H1 (cell line): ENCODE measurements around the gene KIF13A. TPM values are rescaled to one million over a fixed set of nuclear protein-coding genes. Genes with fewer than 3 reads are reported as not detected.

Source experiments
- CTCF ChIA-PET: fragments of 300-600 bp; sonication (Branson Sonifier 250); formaldehyde crosslinking; loops from one replicate; lab custom pipeline; 2021; ENCODE audit not compliant: partially characterized antibody; lab: Charles Lee
- POLR2A ChIA-PET: fragments of 300-600 bp; sonication (Branson Sonifier 250); formaldehyde crosslinking; loops from one replicate; lab custom pipeline; 2021; ENCODE audit warnings: inconsistent platforms; ENCODE audit not compliant: partially characterized antibody; lab: Charles Lee
- DNase-seq, 2 experiments: peaks; one replicate each; pipeline versions ENCODE4 v3.0.0 to v3.0.0-alpha.2; 2010 to 2022; ENCODE audit warnings: low spot score in 2 of 2, low read depth in 1 of 2, mixed read lengths in 1 of 2
- FAIRE-seq: peaks from 2 replicates; lab custom pipeline; 2011; peaks lifted over from hg19 to GRCh38; lab: Jason Lieb, UNC
- H2AFZ ChIP-seq: 2 replicates; pipeline ENCODE4 v1.8.1; 2012; ENCODE audit warnings: low read length, inconsistent platforms
- H2AK5ac ChIP-seq: 2 replicates; pipeline ENCODE4 v1.6.1; 2013; ENCODE audit warnings: low read depth, low read length
- H2BK120ac ChIP-seq: replicated peaks from 2 replicates; pipeline ENCODE3; 2013; ENCODE audit warnings: low read depth, low read length, inconsistent platforms
- H2BK12ac ChIP-seq: 2 replicates; pipeline ENCODE4 v1.6.1; 2013; ENCODE audit warnings: low read depth, low read length
- H2BK15ac ChIP-seq: 2 replicates; pipeline ENCODE4 v1.6.1; 2013; ENCODE audit warnings: low read length
- H2BK20ac ChIP-seq: 2 replicates; pipeline ENCODE4 v1.6.1; 2013; ENCODE audit warnings: low read length
- H2BK5ac ChIP-seq: 2 replicates; pipeline ENCODE4 v1.6.1; 2013; ENCODE audit warnings: low read depth, low read length
- H3K14ac ChIP-seq: 2 replicates; pipeline ENCODE4 v1.6.1; 2013; ENCODE audit warnings: inconsistent platforms; ENCODE audit not compliant: insufficient read length
- H3K18ac ChIP-seq: 2 replicates; pipeline ENCODE4 v1.6.1; 2013; ENCODE audit warnings: low read length; ENCODE audit errors: extremely low read depth
- H3K23ac ChIP-seq: 2 replicates; pipeline ENCODE4 v1.6.1; 2013; ENCODE audit warnings: inconsistent platforms; ENCODE audit not compliant: insufficient read length
- H3K23me2 ChIP-seq: 2 replicates; pipeline ENCODE4 v1.6.1; 2013; ENCODE audit warnings: low read depth, low read length
- H3K27ac ChIP-seq: 2 replicates; pipeline ENCODE4 v1.6.1; 2011; ENCODE audit warnings: low read depth, low read length, inconsistent platforms
- H3K27me3 ChIP-seq, 4 experiments: replicated peaks in 1 of 4; 1 replicate in 1 of 4; 2 replicates in 3 of 4; pipeline versions ENCODE4 v1.6.1 to v1.8.1; 2011 to 2013; ENCODE audit warnings: low read length in 3 of 4, mild to moderate bottlenecking in 3 of 4, inconsistent platforms in 2 of 4, mixed read lengths in 2 of 4, moderate library complexity in 1 of 4; ENCODE audit not compliant: control insufficient read depth in 3 of 4, insufficient read depth in 3 of 4; ENCODE audit errors: extremely low read depth in 1 of 4
- H3K36me3 ChIP-seq, 4 experiments: 2 replicates each; pipeline versions ENCODE4 v1.6.1 to v1.8.1; 2011 to 2013; ENCODE audit warnings: mild to moderate bottlenecking in 4 of 4, low read length in 3 of 4, moderate library complexity in 2 of 4, control low read depth in 1 of 4, inconsistent platforms in 1 of 4; ENCODE audit not compliant: insufficient read depth in 4 of 4, control insufficient read depth in 2 of 4
- H3K4ac ChIP-seq: replicated peaks from 2 replicates; pipeline ENCODE3; 2013; ENCODE audit warnings: low read length, low read depth, mixed read lengths, inconsistent platforms; ENCODE audit not compliant: insufficient read length
- H3K4me1 ChIP-seq, 4 experiments: replicated peaks in 1 of 4; 1 replicate in 1 of 4; 2 replicates in 3 of 4; pipeline versions ENCODE4 v1.6.1 to v1.8.1; 2011 to 2013; ENCODE audit warnings: low read length in 3 of 4, inconsistent platforms in 2 of 4, mixed read lengths in 1 of 4; ENCODE audit not compliant: insufficient read depth in 4 of 4, control insufficient read depth in 3 of 4
- H3K4me2 ChIP-seq, 2 experiments: 2 replicates each; pipeline versions ENCODE4 v1.6.1 to v1.8.1; 2011 to 2013; ENCODE audit warnings: low read depth in 2 of 2, low read length in 2 of 2, control low read depth in 1 of 2, inconsistent platforms in 1 of 2, mild to moderate bottlenecking in 1 of 2; ENCODE audit not compliant: insufficient read depth in 1 of 2
- H3K4me3 ChIP-seq, 4 experiments: fragments of 200-600, 300-600 bp in 1 of 4; sonication (generic), shearing (Covaris generic), sonication (Bioruptor Twin) in 1 of 4; 2 replicates each; pipeline versions ENCODE4 v1.5.1 to v1.8.1; 2011 to 2016; ENCODE audit warnings: low read length in 4 of 4, low read depth in 3 of 4, control low read depth in 2 of 4, inconsistent platforms in 2 of 4, mild to moderate bottlenecking in 2 of 4, mixed read lengths in 1 of 4, moderate library complexity in 1 of 4; ENCODE audit not compliant: insufficient read depth in 2 of 4; ENCODE audit errors: extremely low read depth in 1 of 4
- H3K56ac ChIP-seq: replicated peaks from 2 replicates; pipeline ENCODE3; 2013; ENCODE audit warnings: low read depth, mild to moderate bottlenecking, mixed read lengths, low read length, inconsistent platforms; ENCODE audit not compliant: insufficient read length
- H3K79me1 ChIP-seq: 2 replicates; pipeline ENCODE4 v1.6.1; 2013; ENCODE audit warnings: low read depth, low read length, control low read depth
- H3K79me2 ChIP-seq, 2 experiments: 2 replicates each; pipeline versions ENCODE4 v1.6.1 to v1.8.1; 2012 to 2013; ENCODE audit warnings: low read length in 2 of 2, mild to moderate bottlenecking in 2 of 2, inconsistent platforms in 1 of 2; ENCODE audit not compliant: insufficient read depth in 2 of 2, control insufficient read depth in 1 of 2
- H3K9ac ChIP-seq, 4 experiments: replicated peaks in 1 of 4; 1 replicate in 1 of 4; 2 replicates in 3 of 4; pipeline versions ENCODE4 v1.6.1 to v1.8.1; 2011 to 2013; ENCODE audit warnings: low read depth in 3 of 4, low read length in 3 of 4, control low read depth in 2 of 4, mild to moderate bottlenecking in 2 of 4, moderate library complexity in 2 of 4, inconsistent platforms in 1 of 4; ENCODE audit errors: extremely low read depth in 1 of 4
- H3K9me3 ChIP-seq, 2 experiments: 2 replicates each; pipeline versions ENCODE4 v1.6.1 to v1.8.1; 2012 to 2013; ENCODE audit warnings: mild to moderate bottlenecking in 2 of 2, moderate library complexity in 2 of 2, control low read depth in 1 of 2, inconsistent platforms in 1 of 2, low read depth in 1 of 2, low read length in 1 of 2, mixed read lengths in 1 of 2; ENCODE audit not compliant: insufficient read depth in 2 of 2
- H4K20me1 ChIP-seq, 2 experiments: replicated peaks in 1 of 2; 2 replicates each; pipeline versions ENCODE3 to v1.8.1; 2011 to 2013; ENCODE audit warnings: inconsistent platforms in 2 of 2, low read length in 2 of 2, mild to moderate bottlenecking in 1 of 2; ENCODE audit not compliant: insufficient read depth in 2 of 2, control insufficient read depth in 1 of 2
- H4K5ac ChIP-seq: 2 replicates; pipeline ENCODE4 v1.6.1; 2013; ENCODE audit warnings: low read length, low read depth, mixed read lengths, inconsistent platforms; ENCODE audit not compliant: insufficient read length
- H4K8ac ChIP-seq: 2 replicates; pipeline ENCODE4 v1.8.0; 2013; ENCODE audit warnings: mild to moderate bottlenecking, moderate library complexity, low read length, inconsistent platforms; ENCODE audit not compliant: insufficient read depth; ENCODE audit errors: extremely low read depth
- H4K91ac ChIP-seq: replicated peaks from 2 replicates; pipeline ENCODE3; 2013; ENCODE audit warnings: low read length, mixed read lengths, inconsistent platforms; ENCODE audit not compliant: insufficient read length
- BACH1 ChIP-seq: IDR thresholded peaks from 2 replicates; pipeline ENCODE4 v1.6.1; 2012; ENCODE audit warnings: low read length, improper control_type of control experiment
- CEBPB ChIP-seq: IDR thresholded peaks from 2 replicates; pipeline ENCODE4 v1.6.1; 2012; ENCODE audit warnings: low read depth, low read length
- MAFK ChIP-seq: IDR thresholded peaks from 2 replicates; pipeline ENCODE4 v1.6.1; 2012; ENCODE audit warnings: low read depth, mild to moderate bottlenecking, improper control_type of control experiment, low read length
- TBP ChIP-seq: IDR thresholded peaks from 2 replicates; pipeline ENCODE4 v1.6.1; 2011; ENCODE audit warnings: low read depth, low read length, improper control_type of control experiment
- TCF12 ChIP-seq: IDR thresholded peaks from 2 replicates; pipeline ENCODE4 v1.6.1; 2011; ENCODE audit warnings: low read depth, mild to moderate bottlenecking, low read length
- TEAD4 ChIP-seq: IDR thresholded peaks from 2 replicates; pipeline ENCODE4 v1.6.1; 2012; ENCODE audit warnings: low read depth, low read length, inconsistent platforms, mixed read lengths
- WGBS, 2 experiments: shearing (Covaris generic) in 1 of 2; methylation state at CpG; one replicate each; pipeline versions ENCODE4 v1.1.6 to v1.1.7; 2013 to 2015; ENCODE audit warnings: low lambda C conversion rate in 2 of 2, mixed read lengths in 2 of 2, inconsistent platforms in 1 of 2, low coverage in 1 of 2, missing lambda C conversion rate in 1 of 2; ENCODE audit not compliant: insufficient replicate concordance in 2 of 2, insufficient coverage in 1 of 2, insufficient read length in 1 of 2; ENCODE audit errors: extremely low coverage in 1 of 2, missing lambda C conversion rate in 1 of 2; 5-methylcytosine and 5-hydroxymethylcytosine counted together
- polyA plus RNA-seq, 7 experiments: library from polyadenylated mRNA; depleted of rRNA in 3 of 7; stranded (reverse) in 5 of 7; unstranded in 2 of 7; fragments of >200 nt in 5 of 7; fragments of 200-250 nt in 2 of 7; gene quantifications; 1 replicate in 5 of 7; 2 replicates in 1 of 7; 4 replicates in 1 of 7; pipeline versions ENCODE4 v1.2.1 to v1.2.3, GENCODE V29; 2011 to 2013; ENCODE audit warnings: missing spikeins in 2 of 7, mixed read lengths in 2 of 7
- total RNA-seq: library from RNA; stranded (reverse); fragmentation: NEBNext Ultra II Directional; extraction: Animal tissue kit (Norgen Biotek cat#: 25700); gene quantifications from 2 replicates; pipeline ENCODE4 v1.2.1, GENCODE V29; 2021
- TF ChIP-seq, protein P1 (sequence below), 3 experiments: IDR thresholded peaks; 1 replicate in 2 of 3; 2 replicates in 1 of 3; pipeline versions ENCODE4 v1.5.1 to v1.6.1; 2011; ENCODE audit warnings: low read length in 3 of 3, mild to moderate bottlenecking in 3 of 3, inconsistent platforms in 2 of 3, low read depth in 1 of 3, moderate library complexity in 1 of 3; ENCODE audit not compliant: insufficient read depth in 1 of 3; ENCODE audit errors: control extremely low read depth in 1 of 3

The KIF13A gene
- total and polyA plus RNA-seq, 2 of the 8 experiments (the other 6 are each of a cell fraction or from before 2014, with no cell fraction given), result 14.7 to 40.8 TPM

DNA sequence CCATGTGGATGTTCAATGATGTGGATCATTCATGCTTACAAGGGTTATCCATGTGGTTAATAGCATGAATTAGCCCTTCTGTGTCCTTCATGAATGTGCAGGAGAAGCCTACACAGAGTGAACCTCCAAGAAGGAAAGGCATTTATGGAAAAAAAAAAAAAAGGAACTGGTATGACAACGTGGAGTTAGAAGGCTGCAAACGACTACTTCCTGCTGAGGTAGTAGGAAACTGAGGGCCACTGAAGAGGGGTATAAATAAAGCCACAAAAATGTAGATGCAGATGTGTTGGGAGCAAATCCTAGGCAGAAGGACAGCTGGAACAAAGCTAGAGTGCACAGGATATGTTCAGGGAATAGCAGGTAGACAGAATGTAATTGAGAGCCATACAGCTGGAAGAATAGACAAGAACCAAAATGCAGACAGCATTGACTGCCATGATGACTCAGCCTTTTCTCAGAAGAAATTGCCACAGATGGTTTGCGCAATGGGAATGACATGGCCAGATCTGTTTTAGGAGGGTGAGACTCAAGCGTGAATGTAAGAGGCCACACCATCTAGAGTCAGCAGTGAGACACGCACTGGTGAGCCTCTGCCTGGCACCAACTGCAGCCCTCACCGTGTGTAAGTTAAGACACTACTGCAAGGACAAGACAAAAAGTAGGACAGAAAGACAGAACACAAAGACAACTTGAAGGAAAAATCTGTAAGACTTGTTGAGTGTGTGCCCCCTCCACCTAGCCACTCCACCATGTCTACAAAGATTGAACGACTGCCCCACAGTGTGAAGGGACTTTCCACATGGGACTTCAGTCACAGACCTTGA, 79.8 kb downstream of the KIF13A start:
- no peak overlapping the region for H2AFZ ChIP-seq

More for the DNA sequence above, 79.8 kb downstream of the KIF13A start:
- no peak overlapping the region for H3K4ac ChIP-seq
- no peak overlapping the region for H2BK120ac ChIP-seq
- H3K14ac ChIP-seq, result no peak overlapping the region
- ChIA-PET CTCF (interaction anchor here (0.6 kb wide), 1 partner anchor 118 kb away, joined by 3 read pairs; no protein-coding TSS in a partner anchor), POLR2A (interaction anchor here (0.7 kb wide), 1 partner anchor 188 kb away, joined by 3 read pairs; no protein-coding TSS in a partner anchor)
- H4K5ac ChIP-seq, result no peak overlapping the region
- no peaks in the 10 kb centered on the region for H3K36me3 ChIP-seq
- H2BK5ac ChIP-seq, result 0 out of 2 replicates have a peak overlapping the region, but pooled peaks have one; percentile 1
- DNase-seq, result no peak
- H3K4me1 ChIP-seq, result peaks cover 0 to 8% (median 2%) of the 10 kb centered on the region in 4 experiments; a peak in 4 of 7 replicates
- H4K8ac ChIP-seq, result no peak overlapping the region
- H3K23me2 ChIP-seq, result no peaks in the 10 kb centered on the region
- H2BK15ac ChIP-seq, result no peak overlapping the region
- H3K79me2 ChIP-seq, result peaks cover 0 to 45% of the 10 kb centered on the region in 2 experiments; a peak in 2 of 4 replicates
- no peak overlapping the region for H3K9ac ChIP-seq
- H3K79me1 ChIP-seq, result no peaks in the 10 kb centered on the region
- no peaks in the 10 kb centered on the region for H3K9me3 ChIP-seq
- no peak overlapping the region for H3K4me3 ChIP-seq
- H4K20me1 ChIP-seq, result no peaks in the 10 kb centered on the region
- no peak overlapping the region for H4K91ac ChIP-seq
- no peak for TF ChIP-seq TBP
- TF ChIP-seq CEBPB, result peak; percentile 67; the same call in 1 of the 2 replicates
- no peak for TF ChIP-seq TCF12
- 0 out of 2 replicates have a peak, but pooled peaks have one; percentile 21 for TF ChIP-seq BACH1
- TF ChIP-seq, protein P1, sequence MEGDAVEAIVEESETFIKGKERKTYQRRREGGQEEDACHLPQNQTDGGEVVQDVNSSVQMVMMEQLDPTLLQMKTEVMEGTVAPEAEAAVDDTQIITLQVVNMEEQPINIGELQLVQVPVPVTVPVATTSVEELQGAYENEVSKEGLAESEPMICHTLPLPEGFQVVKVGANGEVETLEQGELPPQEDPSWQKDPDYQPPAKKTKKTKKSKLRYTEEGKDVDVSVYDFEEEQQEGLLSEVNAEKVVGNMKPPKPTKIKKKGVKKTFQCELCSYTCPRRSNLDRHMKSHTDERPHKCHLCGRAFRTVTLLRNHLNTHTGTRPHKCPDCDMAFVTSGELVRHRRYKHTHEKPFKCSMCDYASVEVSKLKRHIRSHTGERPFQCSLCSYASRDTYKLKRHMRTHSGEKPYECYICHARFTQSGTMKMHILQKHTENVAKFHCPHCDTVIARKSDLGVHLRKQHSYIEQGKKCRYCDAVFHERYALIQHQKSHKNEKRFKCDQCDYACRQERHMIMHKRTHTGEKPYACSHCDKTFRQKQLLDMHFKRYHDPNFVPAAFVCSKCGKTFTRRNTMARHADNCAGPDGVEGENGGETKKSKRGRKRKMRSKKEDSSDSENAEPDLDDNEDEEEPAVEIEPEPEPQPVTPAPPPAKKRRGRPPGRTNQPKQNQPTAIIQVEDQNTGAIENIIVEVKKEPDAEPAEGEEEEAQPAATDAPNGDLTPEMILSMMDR (IDR thresholded peaks at IDR 0.05; ENCODE audit: control extremely low read depth in 1 of 3, insufficient read depth in 1 of 3, low read depth in 1 of 3, low read length in 3 of 3), result no peak
- peak; percentile 63 for TF ChIP-seq MAFK
- no peak for TF ChIP-seq TEAD4
- WGBS, 2 experiments, result 87% methylated on average over 7 of the region's 7 CpGs; no CpG with 5 or more reads in 1 of the 2 experiments
- no peak overlapping the region for H2BK20ac ChIP-seq
- H3K56ac ChIP-seq, result no peak overlapping the region
- H3K27ac ChIP-seq, result no peak overlapping the region
- H3K18ac ChIP-seq, result no peak overlapping the region
- no peak overlapping the region for H2BK12ac ChIP-seq
- H3K27me3 ChIP-seq, result no peaks in the 10 kb centered on the region
- H3K23ac ChIP-seq, result no peak overlapping the region
- FAIRE-seq, result no peak
- H2AK5ac ChIP-seq, result no peak overlapping the region
- H3K4me2 ChIP-seq, result no peak overlapping the region
